Measurements from ENCODE around the gene TMEM263. TPM values are rescaled to one million over a fixed set of nuclear protein-coding genes. Genes with fewer than 3 reads are reported as not detected.
A peak's percentile ranks its signal among the peaks of the same experiment; 100 is the strongest.

The TMEM263 gene
- total and polyA plus RNA-seq, 2 experiments from 2014 or later: 7.1 to 10.4 TPM

DNA sequence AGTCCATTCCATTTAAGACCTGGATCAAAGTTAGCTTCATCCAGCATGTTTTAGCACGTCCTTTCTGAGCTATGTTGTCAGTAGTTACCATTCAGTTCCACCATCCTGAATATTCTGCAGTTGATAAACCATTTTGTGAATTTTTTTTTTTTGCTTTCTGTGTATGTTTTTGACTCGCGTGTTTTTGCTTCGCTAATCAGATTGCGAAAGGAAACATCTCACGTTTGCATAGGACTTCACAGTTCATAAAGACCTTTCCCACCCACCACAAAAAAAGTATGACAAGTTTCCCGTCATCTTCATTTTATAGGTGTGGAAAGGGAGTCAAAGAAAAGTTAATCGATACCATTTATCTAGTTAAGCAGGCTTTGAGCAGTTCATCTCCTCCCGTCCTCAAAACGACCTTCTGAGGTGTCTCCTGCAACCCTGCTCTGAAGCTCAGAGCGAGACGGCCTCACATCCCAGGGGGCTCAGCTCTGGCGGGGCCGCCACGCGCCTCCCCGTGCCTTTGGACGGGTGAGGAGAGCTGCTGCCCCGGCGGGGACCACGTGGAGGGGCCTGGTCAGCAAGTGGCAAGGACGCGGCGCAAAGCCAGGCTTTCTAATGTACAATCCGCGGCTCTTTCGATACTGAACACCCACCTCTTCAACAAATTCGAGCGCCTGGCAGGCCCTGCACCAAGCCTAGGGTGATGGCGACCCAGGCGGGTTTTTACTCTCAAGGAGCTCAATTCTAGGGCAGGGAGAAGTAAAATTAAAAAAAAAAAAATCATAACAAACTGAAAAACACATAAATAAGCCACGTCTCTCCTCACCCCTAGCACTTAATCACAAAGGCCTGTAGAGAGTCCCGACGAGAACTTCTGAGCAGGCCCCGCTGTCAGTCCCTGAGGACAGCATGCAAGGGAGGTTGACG is 988 bp upstream of the TMEM263 start (continued):
- TF ChIP-seq, protein P1, sequence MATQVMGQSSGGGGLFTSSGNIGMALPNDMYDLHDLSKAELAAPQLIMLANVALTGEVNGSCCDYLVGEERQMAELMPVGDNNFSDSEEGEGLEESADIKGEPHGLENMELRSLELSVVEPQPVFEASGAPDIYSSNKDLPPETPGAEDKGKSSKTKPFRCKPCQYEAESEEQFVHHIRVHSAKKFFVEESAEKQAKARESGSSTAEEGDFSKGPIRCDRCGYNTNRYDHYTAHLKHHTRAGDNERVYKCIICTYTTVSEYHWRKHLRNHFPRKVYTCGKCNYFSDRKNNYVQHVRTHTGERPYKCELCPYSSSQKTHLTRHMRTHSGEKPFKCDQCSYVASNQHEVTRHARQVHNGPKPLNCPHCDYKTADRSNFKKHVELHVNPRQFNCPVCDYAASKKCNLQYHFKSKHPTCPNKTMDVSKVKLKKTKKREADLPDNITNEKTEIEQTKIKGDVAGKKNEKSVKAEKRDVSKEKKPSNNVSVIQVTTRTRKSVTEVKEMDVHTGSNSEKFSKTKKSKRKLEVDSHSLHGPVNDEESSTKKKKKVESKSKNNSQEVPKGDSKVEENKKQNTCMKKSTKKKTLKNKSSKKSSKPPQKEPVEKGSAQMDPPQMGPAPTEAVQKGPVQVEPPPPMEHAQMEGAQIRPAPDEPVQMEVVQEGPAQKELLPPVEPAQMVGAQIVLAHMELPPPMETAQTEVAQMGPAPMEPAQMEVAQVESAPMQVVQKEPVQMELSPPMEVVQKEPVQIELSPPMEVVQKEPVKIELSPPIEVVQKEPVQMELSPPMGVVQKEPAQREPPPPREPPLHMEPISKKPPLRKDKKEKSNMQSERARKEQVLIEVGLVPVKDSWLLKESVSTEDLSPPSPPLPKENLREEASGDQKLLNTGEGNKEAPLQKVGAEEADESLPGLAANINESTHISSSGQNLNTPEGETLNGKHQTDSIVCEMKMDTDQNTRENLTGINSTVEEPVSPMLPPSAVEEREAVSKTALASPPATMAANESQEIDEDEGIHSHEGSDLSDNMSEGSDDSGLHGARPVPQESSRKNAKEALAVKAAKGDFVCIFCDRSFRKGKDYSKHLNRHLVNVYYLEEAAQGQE (IDR thresholded peaks at IDR 0.05; ENCODE audit: unreplicated experiment): no peak
- TF ChIP-seq ZNF114 (CRISPR knock-in tag; IDR thresholded peaks at IDR 0.05): no peak
- no peak for TF ChIP-seq POLR2AphosphoS5 (IDR thresholded peaks at IDR 0.05; ENCODE audit: low read depth)
- TF ChIP-seq, protein P2, sequence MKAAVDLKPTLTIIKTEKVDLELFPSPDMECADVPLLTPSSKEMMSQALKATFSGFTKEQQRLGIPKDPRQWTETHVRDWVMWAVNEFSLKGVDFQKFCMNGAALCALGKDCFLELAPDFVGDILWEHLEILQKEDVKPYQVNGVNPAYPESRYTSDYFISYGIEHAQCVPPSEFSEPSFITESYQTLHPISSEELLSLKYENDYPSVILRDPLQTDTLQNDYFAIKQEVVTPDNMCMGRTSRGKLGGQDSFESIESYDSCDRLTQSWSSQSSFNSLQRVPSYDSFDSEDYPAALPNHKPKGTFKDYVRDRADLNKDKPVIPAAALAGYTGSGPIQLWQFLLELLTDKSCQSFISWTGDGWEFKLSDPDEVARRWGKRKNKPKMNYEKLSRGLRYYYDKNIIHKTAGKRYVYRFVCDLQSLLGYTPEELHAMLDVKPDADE (IDR thresholded peaks at IDR 0.05): no peak
- TF ChIP-seq NANOG (IDR thresholded peaks at IDR 0.05; ENCODE audit: borderline replicate concordance): no peak
- TF ChIP-seq, protein P3, sequence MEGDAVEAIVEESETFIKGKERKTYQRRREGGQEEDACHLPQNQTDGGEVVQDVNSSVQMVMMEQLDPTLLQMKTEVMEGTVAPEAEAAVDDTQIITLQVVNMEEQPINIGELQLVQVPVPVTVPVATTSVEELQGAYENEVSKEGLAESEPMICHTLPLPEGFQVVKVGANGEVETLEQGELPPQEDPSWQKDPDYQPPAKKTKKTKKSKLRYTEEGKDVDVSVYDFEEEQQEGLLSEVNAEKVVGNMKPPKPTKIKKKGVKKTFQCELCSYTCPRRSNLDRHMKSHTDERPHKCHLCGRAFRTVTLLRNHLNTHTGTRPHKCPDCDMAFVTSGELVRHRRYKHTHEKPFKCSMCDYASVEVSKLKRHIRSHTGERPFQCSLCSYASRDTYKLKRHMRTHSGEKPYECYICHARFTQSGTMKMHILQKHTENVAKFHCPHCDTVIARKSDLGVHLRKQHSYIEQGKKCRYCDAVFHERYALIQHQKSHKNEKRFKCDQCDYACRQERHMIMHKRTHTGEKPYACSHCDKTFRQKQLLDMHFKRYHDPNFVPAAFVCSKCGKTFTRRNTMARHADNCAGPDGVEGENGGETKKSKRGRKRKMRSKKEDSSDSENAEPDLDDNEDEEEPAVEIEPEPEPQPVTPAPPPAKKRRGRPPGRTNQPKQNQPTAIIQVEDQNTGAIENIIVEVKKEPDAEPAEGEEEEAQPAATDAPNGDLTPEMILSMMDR (conservative IDR thresholded peaks at IDR 0.05; ENCODE audit: low read depth in 2 of 2): no peak
- no peak for TF ChIP-seq CREB1 (CRISPR knock-in tag; IDR thresholded peaks at IDR 0.05; ENCODE audit: low read depth)
- TF ChIP-seq EZH2 (IDR thresholded peaks at IDR 0.05; ENCODE audit: low read depth, unreplicated experiment): no peak

DNA sequence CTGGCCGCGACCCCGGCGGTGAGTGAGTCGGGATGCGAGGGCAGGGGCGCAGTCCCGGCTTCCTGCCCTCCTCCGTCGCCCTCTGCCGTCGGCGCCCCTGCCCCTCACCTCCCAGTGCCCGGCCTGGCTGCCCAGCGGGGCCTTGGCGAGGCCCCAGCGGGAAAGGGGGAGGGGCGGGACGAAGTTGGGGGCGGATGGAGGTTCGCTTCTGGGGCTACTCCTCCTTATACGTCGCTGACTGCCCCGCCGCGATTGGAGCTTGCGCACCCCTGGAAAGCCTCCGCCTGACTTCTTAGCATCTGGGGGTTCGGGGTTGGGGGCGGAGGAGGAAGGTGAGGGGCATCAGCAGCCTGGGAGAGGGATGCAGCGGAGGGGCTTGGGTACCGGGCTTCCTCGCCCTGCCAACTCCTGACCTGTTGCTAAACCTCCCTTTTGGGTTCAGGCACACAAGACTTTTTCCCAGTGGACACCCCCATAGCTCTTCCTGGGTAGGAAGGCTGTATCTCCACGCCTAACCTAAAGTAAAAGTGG is 406 bp downstream of the TMEM263 start:
- Mint-ChIP-seq H3K4me1 (no peaks in the 10 kb centered on the region; the same call in 1 of the 3 replicates), H3K27me3 (ENCODE audit: insufficient read depth, low read depth, poor library complexity) (peaks cover 11% of the 10 kb centered on the region), H3K36me3 (ENCODE audit: low read depth) (no peaks in the 10 kb centered on the region), H3K27ac (no peak overlapping the region), H3K4me3 (peak overlapping the region; percentile 95), H3K9me3 (no peaks in the 10 kb centered on the region)
- H3K4me1 ChIP-seq (ENCODE audit: insufficient read depth): peaks cover 10% of the 10 kb centered on the region; the same call in 1 of the 2 replicates
- peak overlapping the region; percentile 94 for H2AFZ ChIP-seq
- peak overlapping the region; percentile 84 for H3K27ac ChIP-seq (ENCODE audit: low read depth)
- H3K36me3 ChIP-seq (ENCODE audit: insufficient read depth): no peaks in the 10 kb centered on the region
- peaks cover 5% of the 10 kb centered on the region; the same call in 1 of the 2 replicates for H4K20me1 ChIP-seq (replicated peaks; ENCODE audit: insufficient read depth)
- H3K79me2 ChIP-seq (replicated peaks; ENCODE audit: insufficient read depth): peaks cover 26% of the 10 kb centered on the region
- DNase-seq (ENCODE audit: low spot score) (peak; percentile 89), ATAC-seq (peak; percentile 79; the same call in 2 of the 3 replicates)
- peak overlapping the region; percentile 88 for H3K4me2 ChIP-seq
- 0 out of 2 replicates have a peak, but pooled peaks cover 12% of the 10 kb centered on the region for H3F3A ChIP-seq (replicated peaks; ENCODE audit: low read depth)
- no peaks in the 10 kb centered on the region for H3K9me2 ChIP-seq (ENCODE audit: insufficient read depth)
- H3K27me3 ChIP-seq (ENCODE audit: insufficient read depth): peaks cover 19% of the 10 kb centered on the region
- peak overlapping the region; percentile 97 for H3K4me3 ChIP-seq
- TF ChIP-seq ZNF331 (CRISPR knock-in tag; IDR thresholded peaks at IDR 0.05; ENCODE audit: low read depth) (no peak), POLR2AphosphoS5 (IDR thresholded peaks at IDR 0.05; ENCODE audit: low read depth) (peak; percentile 13; the same call in 1 of the 2 replicates), STAT1 (IDR thresholded peaks at IDR 0.05; ENCODE audit: unreplicated experiment) (no peak), EZH2 (IDR thresholded peaks at IDR 0.05; ENCODE audit: low read depth, unreplicated experiment) (no peak), ZNF114 (CRISPR knock-in tag; IDR thresholded peaks at IDR 0.05) (no peak), JUNB (IDR thresholded peaks at IDR 0.05; ENCODE audit: unreplicated experiment) (no peak), EZH2phosphoT487 (IDR thresholded peaks at IDR 0.05; ENCODE audit: unreplicated experiment) (no peak), NANOG (IDR thresholded peaks at IDR 0.05; ENCODE audit: borderline replicate concordance) (no peak)
- TF ChIP-seq, protein P2 (IDR thresholded peaks at IDR 0.05): no peak
- TF ChIP-seq, protein P1 (IDR thresholded peaks at IDR 0.05; ENCODE audit: unreplicated experiment): no peak

Measured in GM23338 (cell line).